Stimulated activated effector memory CD8-positive, alpha-beta T cell treated with anti-CD3 and anti-CD28 coated beads, Interleukin-12 subunit alpha, Interleukin-12 subunit beta, amount 100 ng/mL, for 72 hours (primary cell): ENCODE measurements around the gene ZSWIM6.

Experiments used
- ATAC-seq: fragments of 150-1000 bp; cut with Tn5 transposase; 2 replicates; pipeline ENCODE4 v1.10.0; 2021
- DNase-seq, 2 donors: peaks; one replicate each; pipeline ENCODE4 v3.0.0; 2021 to 2022; ENCODE audit warnings: low spot score in 2 of 2
- H3K27ac Mint-ChIP-seq: one replicate; pipeline ENCODE4 v1.8.0; 2022; ENCODE audit warnings: mild to moderate bottlenecking, mixed read lengths
- H3K36me3 Mint-ChIP-seq: one replicate; pipeline ENCODE4 v1.8.0; 2022; ENCODE audit warnings: mild to moderate bottlenecking, mixed read lengths
- H3K4me1 Mint-ChIP-seq: one replicate; pipeline ENCODE4 v1.8.0; 2022; ENCODE audit warnings: mixed read lengths
- H3K4me3 Mint-ChIP-seq: one replicate; pipeline ENCODE4 v1.8.0; 2022; ENCODE audit warnings: mild to moderate bottlenecking, mixed read lengths
- H3K9me3 Mint-ChIP-seq: one replicate; pipeline ENCODE4 v1.8.0; 2022; ENCODE audit warnings: mixed read lengths

The ZSWIM6 gene

DNA sequence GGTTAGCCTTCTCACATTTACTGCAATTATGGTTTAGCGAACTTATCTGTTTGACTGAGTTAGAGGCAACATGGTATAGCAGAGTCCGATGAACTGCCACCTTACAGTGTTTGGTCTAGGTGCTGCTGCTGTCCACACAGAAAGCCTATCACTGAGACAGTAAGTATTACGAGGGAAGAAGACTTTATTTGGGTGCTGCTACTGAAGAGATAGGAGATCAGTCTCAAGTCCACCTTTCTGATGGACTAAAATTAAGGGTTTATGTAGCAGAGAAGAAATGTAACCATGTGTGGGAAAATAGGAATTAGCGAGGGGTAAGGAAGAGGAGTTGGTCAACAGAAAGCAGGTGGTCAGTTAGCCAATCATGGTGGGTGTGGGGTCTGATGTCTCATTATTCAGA is 109.7 kb downstream of the ZSWIM6 start:
- Mint-ChIP-seq H3K27ac (no peak overlapping the region), H3K4me1 (peaks cover 6% of the 10 kb centered on the region), H3K4me3 (no peak overlapping the region), H3K36me3 (peaks cover 5% of the 10 kb centered on the region), H3K9me3 (peaks cover 27% of the 10 kb centered on the region)
- DNase-seq (no peak), ATAC-seq (no peak)

DNA sequence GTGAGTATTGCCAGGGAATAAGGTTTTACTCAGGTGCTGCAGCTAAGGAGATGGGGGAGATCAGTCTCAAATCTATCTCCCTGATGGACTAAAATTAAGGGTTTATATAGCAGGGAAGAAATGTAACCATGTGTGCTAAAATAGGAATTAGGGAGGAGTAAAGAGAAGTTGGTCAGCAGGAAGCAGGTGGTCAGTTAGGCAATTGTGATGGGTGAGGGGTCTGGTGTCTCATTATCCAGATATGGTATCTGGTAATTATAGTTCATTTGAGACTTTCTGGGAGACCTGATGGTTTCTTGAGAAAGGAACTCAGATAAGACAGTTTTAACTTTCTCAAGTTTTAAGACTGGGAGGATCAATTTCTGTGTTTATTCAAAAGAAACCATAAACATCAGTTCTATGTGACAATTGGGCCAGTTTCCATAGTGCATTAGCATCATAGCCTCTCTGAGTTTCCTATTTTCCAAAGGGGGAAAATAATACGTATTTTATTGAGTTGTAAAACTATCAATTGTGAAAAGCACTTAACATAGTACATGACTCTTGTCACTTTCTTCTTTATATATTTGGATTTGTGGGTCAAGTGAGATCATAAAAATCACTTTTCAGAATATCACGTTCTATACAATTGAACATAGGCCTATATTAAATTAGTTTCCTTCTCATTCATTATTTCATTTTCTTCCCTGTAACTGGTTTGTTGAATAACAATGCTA is 115.9 kb downstream of the ZSWIM6 start:
- Mint-ChIP-seq H3K36me3 (peaks cover 1% of the 10 kb centered on the region), H3K27ac (no peak overlapping the region), H3K4me1 (peaks cover 7% of the 10 kb centered on the region), H3K9me3 (peaks cover 11% of the 10 kb centered on the region), H3K4me3 (no peak overlapping the region)
- DNase-seq (no peak), ATAC-seq (no peak)

DNA sequence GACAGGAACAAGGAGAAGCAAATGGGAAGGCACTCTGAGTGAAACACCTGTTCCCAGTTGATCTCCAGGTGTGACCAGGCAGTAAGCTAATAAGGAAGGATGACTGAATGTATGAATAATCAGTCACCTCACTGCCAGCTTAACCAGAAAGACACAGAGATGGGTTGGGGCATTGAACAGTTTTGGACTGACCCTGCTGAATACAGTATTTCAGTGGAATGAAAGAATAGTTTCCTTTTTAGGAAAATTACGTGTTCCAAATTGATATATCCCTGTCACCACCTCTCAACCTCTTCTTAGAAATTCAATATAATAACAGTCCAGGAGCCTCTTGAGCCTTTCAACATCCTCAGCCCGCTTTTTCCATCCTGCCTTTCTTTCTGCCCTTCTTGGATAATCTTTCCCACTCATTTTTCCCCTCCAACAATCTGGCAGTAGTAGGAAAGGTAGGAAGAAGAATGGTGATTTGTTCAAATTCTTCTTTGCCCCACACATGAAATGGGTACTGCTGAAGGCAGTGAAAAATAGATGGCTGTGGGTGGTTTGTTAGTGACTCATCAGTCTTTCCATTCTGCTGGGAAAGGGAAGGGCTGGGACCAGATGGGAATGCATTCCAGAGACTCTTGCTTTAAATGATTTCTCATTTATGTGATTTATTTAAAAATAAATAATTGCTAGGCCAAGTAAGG is 117.9 kb downstream of the ZSWIM6 start:
- DNase-seq, result no peak
- no peak overlapping the region for H3K27ac Mint-ChIP-seq
- H3K4me1 Mint-ChIP-seq, result peaks cover 7% of the 10 kb centered on the region
- no peak overlapping the region for H3K4me3 Mint-ChIP-seq
- no peak for ATAC-seq
- H3K36me3 Mint-ChIP-seq, result peaks cover 5% of the 10 kb centered on the region
- H3K9me3 Mint-ChIP-seq, result peaks cover 8% of the 10 kb centered on the region

DNA sequence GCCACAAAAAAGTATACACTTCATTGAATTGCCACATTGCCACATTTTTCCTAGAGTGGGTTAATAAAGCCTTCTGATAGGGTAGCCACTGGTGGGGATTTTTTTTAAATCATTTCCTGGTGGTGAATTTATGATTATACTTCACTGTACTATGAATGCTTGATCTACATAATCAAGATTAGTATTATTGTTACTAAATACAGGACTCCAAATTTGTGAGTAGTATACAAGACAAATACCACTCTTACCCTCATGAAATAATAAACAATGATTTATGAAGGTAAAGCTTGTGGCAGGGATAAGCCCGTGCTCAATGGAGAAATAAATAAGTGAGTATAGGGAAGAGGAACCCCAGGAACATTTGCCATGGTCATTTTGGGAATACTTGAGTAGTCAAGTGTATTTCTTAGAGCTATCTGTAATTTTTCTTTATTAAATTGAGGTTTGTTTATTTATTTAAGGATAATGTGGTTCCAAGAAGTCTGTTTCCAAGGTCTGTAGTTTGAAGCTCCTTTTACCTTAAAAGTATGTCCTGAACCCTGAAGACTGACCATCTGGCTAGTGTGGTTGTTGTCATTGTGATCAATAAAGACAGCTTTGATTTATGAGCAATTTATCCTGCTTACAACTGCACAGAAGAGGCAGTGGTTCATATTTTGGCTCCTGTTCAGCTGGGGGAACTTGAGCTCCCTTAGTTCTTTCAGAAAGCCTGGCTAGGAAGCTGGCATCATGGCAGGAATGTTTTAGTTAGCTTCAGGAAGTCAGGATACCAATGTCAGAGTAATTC is 118.6 kb downstream of the ZSWIM6 start:
- peaks cover 7% of the 10 kb centered on the region for H3K4me1 Mint-ChIP-seq
- DNase-seq (no peak), ATAC-seq (no peak)
- no peak overlapping the region for H3K4me3 Mint-ChIP-seq
- peaks cover 5% of the 10 kb centered on the region for H3K36me3 Mint-ChIP-seq
- no peak overlapping the region for H3K27ac Mint-ChIP-seq
- H3K9me3 Mint-ChIP-seq, result peaks cover 8% of the 10 kb centered on the region

DNA sequence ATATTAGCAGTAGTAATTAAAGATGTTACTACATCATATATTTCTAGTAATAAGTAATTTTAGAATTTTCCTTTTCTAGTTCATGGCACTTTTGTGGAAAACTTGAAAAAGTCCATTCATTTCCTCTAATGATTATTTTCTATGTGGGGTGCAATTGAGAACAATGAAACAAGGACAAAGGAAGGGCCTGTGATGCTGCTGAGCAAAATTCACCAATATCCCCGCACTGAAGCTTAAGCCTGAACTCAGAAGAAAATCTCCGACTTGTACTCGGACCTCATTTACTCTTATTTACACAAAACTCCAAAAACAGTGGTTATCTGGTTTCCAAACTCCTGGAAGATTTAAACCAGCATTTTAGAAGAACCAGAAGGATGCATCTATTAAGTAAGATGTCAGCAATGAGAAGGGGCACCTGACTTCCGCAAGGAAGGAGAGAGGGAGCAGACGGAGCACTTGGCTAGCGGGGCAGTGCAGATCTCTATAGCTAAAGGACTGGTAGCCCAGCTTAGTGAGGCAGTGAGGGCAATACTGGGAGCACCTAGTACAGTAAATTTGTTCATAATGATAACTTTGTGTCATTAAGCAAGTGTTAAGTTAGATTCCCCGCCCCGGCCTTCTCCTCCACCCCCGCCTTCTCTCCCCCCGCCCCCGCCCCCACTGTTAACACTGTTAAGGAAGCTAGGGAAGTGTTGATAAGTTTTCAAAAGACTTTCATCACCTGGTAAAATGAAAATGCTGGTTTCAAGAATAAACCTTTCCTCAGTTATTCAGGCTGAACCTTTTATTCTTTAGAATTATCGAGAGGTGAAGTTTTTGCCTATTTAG is 123.3 kb downstream of the ZSWIM6 start:
- DNase-seq (no peak), ATAC-seq (no peak)
- H3K36me3 Mint-ChIP-seq, result peaks cover 5% of the 10 kb centered on the region
- H3K27ac Mint-ChIP-seq, result no peak overlapping the region
- H3K4me1 Mint-ChIP-seq, result peaks cover 5% of the 10 kb centered on the region
- H3K9me3 Mint-ChIP-seq, result no peaks in the 10 kb centered on the region
- no peak overlapping the region for H3K4me3 Mint-ChIP-seq

DNA sequence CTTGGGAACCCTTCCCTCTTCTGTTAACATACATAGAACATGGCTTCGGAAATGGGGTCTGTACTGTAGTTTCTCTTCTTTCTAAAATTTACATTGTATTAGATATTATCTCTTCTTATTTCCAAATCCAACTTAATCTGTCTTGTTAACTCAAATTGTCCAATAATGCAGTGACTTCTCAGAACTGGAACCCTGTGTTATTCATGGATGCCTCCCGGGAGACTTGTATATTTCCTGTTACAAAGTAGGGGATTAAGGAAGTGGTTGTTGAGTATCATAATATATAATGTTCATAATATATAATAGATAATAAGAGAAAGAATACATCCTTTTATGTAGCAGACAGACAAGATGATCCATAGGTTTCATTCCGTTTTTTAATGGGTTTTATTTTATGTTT is 128.4 kb downstream of the ZSWIM6 start:
- Mint-ChIP-seq H3K9me3 (no peaks in the 10 kb centered on the region), H3K36me3 (no peaks in the 10 kb centered on the region), H3K4me1 (peaks cover 23% of the 10 kb centered on the region), H3K4me3 (no peak overlapping the region), H3K27ac (no peak overlapping the region)
- ATAC-seq (no peak), DNase-seq (no peak)

DNA sequence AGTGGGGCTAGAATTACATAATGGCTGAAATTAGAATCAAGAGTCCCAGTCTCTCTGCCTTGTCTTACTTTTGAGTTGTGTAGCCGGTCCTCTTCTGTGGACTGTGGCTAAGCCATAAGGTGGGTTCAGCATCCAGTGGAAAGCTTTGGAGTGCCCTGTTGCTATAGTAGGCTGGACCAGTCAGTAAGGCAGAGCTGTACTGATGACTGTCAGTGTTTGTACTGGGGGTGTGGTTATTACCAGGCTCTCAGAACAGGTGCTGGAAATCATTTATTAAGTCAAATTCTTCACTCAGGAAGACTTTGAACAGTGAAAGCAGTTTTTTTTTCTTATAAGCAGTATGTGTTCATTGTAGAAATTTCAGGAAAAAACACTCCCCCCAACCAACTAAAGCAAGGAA is 129.4 kb downstream of the ZSWIM6 start:
- H3K4me3 Mint-ChIP-seq, result no peak overlapping the region
- H3K27ac Mint-ChIP-seq, result no peak overlapping the region
- H3K9me3 Mint-ChIP-seq, result no peaks in the 10 kb centered on the region
- no peaks in the 10 kb centered on the region for H3K36me3 Mint-ChIP-seq
- ATAC-seq, result no peak
- DNase-seq, result no peak
- peaks cover 21% of the 10 kb centered on the region for H3K4me1 Mint-ChIP-seq

DNA sequence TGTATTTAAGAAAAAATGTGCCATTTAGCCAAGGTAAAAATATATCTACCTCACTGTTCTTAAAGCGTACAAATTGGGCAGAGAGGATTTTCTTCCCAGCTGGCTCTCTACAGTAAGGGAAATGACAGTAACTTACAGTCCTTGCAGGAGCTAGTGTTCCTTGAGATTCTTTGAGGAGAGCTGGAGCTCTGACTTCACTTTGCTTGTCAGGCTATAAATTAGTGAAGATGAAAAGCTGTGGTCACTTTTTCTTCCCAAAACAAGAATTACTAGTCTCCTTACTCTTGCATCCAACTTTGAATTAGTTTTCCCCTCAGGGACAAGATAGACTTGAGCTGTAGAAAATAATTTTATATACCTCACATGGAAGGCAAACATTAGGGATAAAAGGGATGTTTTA is 129.9 kb downstream of the ZSWIM6 start:
- ATAC-seq (no peak), DNase-seq (no peak)
- no peak overlapping the region for H3K4me3 Mint-ChIP-seq
- no peak overlapping the region for H3K27ac Mint-ChIP-seq
- H3K4me1 Mint-ChIP-seq, result peaks cover 18% of the 10 kb centered on the region
- no peaks in the 10 kb centered on the region for H3K36me3 Mint-ChIP-seq
- H3K9me3 Mint-ChIP-seq, result no peaks in the 10 kb centered on the region

DNA sequence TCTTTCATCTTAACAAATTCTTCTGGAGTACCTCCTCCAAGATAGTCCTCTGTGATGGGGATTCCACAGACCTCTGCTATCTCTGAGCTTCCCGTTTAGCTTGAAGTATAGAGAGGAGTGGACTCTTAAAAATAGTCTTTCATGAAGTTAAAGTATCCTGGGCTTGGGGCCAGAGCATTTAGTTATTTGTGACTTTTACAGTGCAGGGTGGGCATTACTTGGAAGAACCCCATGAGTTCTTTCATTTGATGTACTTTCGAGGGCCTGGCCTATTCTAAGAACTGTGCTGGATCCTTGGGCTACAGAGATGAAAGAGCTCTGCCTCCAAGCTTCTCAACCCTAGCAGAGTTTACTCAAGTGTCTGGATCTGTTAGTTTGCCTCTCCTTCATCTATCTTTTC is 131.5 kb downstream of the ZSWIM6 start:
- DNase-seq, result no peak
- no peaks in the 10 kb centered on the region for H3K36me3 Mint-ChIP-seq
- ATAC-seq, result no peak
- no peak overlapping the region for H3K27ac Mint-ChIP-seq
- no peaks in the 10 kb centered on the region for H3K9me3 Mint-ChIP-seq
- H3K4me3 Mint-ChIP-seq, result no peak overlapping the region
- peaks cover 21% of the 10 kb centered on the region for H3K4me1 Mint-ChIP-seq

DNA sequence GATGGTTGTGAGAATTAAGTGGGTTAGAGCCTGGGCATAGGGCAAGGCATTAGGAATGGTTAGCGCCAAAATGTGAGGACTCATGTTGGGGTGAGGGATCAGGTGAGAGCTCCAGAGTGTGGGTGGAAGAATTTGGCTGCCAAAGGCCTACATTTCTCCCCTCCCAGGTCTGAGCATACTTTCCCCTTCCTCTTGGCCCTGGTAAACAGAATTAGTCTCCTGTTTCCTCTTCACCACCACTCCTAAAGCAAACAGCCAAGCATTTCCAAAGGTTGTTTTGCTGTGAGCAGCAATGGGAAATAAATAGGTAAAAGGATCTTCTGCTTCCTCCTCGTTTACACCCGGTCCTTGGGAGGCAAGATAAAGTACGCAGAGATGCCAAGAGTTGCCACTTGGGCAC is 132.5 kb downstream of the ZSWIM6 start:
- H3K9me3 Mint-ChIP-seq, result no peaks in the 10 kb centered on the region
- no peak for ATAC-seq
- H3K4me1 Mint-ChIP-seq, result peaks cover 25% of the 10 kb centered on the region
- H3K27ac Mint-ChIP-seq, result no peak overlapping the region
- no peak overlapping the region for H3K4me3 Mint-ChIP-seq
- no peak for DNase-seq
- no peaks in the 10 kb centered on the region for H3K36me3 Mint-ChIP-seq

DNA sequence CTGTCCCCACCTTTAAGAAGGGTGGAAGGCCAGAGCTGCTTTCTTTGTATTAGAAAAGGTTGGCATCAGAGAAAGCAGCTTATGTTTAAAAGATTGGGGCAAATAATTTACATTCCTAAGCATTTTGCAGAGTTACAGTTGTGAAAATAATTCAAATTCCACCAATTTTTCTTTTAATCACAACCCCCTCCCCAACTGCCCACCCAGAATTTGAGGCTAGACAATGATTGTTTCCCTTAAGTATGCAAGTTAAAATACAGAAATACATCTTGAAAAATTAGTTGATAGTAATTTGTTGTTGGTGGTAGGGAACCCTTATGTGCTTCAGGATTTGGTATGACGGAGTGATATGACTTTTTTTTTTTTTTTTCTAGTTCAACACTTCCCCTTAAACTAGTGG is 133.0 kb downstream of the ZSWIM6 start:
- no peak overlapping the region for H3K27ac Mint-ChIP-seq
- no peaks in the 10 kb centered on the region for H3K36me3 Mint-ChIP-seq
- ATAC-seq, result no peak
- no peak for DNase-seq
- no peaks in the 10 kb centered on the region for H3K9me3 Mint-ChIP-seq
- H3K4me1 Mint-ChIP-seq, result peaks cover 25% of the 10 kb centered on the region
- no peak overlapping the region for H3K4me3 Mint-ChIP-seq

DNA sequence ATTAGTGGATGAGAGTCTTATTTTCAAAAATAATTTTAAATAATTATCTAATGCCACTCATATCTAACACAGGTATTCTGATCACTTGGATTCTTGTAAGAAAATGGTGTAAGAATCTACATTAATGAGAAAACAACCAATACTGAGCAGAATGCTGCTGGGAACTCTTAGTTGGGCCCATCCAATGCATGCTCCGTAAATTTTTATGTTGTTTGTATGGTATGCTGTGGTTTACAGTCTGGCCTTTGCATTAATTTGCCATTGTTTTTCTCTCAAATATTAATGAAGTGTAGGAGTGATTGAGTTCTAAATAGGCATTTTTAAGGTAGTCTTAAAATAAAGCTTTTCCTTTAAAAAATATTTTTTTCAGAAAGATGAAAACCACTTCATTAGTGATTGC is 133.4 kb downstream of the ZSWIM6 start:
- Mint-ChIP-seq H3K27ac (no peak overlapping the region), H3K4me1 (peaks cover 25% of the 10 kb centered on the region), H3K4me3 (no peak overlapping the region), H3K36me3 (no peaks in the 10 kb centered on the region), H3K9me3 (no peaks in the 10 kb centered on the region)
- ATAC-seq (no peak), DNase-seq (no peak)

DNA sequence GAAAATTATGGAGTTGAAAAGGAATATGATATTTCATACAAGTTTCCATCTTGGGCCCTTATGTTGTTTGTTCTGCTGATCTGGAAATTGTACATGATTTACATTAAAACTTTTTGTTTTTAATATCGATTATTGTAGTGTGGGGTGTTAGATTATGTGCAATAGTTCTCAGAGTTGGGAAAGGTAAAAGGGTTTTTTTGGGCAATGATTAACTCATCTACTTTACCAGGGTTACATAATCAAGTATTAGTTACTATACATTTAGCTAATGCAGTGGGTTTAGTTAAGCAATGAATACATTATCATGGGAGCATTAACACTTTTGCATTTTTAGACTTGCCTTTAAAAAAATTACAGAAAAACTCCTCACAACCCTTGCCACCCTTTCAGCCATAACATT is 134.0 kb downstream of the ZSWIM6 start:
- Mint-ChIP-seq H3K27ac (no peak overlapping the region), H3K4me3 (no peak overlapping the region), H3K9me3 (no peaks in the 10 kb centered on the region), H3K4me1 (peaks cover 29% of the 10 kb centered on the region), H3K36me3 (no peaks in the 10 kb centered on the region)
- no peak for DNase-seq
- ATAC-seq, result no peak

DNA sequence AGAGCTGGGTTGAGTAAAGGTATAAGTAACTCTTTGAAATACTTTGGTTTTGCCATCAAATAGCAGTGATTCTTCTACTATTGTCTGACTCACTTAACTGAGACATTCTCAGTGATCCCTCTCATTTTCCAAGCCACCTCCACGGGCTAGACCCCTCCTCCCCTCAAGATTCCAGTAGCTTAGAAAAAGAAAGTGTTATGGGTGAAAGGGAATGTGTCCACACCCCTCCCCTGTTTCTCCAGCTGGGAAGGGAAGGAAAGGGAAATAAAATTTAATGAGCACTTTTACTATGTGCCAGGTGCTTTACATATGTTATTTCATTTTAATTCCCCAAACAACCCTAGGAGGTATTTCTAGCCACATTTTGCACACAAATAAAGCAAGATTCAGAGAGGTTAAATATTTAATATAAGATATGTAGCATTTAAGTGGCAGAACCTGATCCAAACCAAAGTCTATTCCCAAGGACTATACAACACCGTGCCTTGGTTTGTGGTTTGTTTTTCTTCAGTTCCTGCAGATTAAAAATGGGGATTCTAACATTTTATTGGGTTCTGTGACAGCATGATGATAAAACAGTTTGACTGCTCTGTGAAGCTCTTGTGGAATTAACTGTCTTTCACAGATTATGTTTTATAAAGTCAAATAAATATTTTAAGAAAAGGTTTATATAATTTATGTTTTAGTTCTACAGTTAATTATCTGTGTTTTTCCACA is 135.9 kb downstream of the ZSWIM6 start:
- ATAC-seq (no peak), DNase-seq (no peak)
- H3K27ac Mint-ChIP-seq, result no peak overlapping the region
- peaks cover 40% of the 10 kb centered on the region for H3K4me1 Mint-ChIP-seq
- H3K9me3 Mint-ChIP-seq, result no peaks in the 10 kb centered on the region
- H3K36me3 Mint-ChIP-seq, result peaks cover 7% of the 10 kb centered on the region
- no peak overlapping the region for H3K4me3 Mint-ChIP-seq

DNA sequence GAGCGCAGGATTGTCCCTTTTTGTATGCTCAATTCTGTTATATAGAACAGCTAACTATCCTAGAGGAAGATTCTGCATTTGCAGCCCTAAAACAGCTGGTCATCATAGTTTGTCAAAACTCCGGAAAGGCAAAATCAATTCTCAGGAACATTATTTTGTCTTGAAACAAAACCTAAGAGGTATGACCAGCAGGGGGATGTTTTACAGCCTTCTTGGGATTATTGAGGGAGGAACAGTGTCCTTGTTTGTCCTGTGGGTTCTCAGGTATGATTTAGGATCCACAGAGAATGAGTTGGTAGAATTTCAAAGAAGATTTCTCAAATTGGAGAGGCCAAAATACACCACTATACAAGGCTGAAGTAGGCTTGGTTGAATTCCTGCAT is 136.4 kb downstream of the ZSWIM6 start:
- DNase-seq, result no peak
- H3K36me3 Mint-ChIP-seq, result peaks cover 10% of the 10 kb centered on the region
- ATAC-seq, result no peak
- H3K4me3 Mint-ChIP-seq, result no peak overlapping the region
- no peak overlapping the region for H3K27ac Mint-ChIP-seq
- H3K4me1 Mint-ChIP-seq, result peaks cover 40% of the 10 kb centered on the region
- H3K9me3 Mint-ChIP-seq, result no peaks in the 10 kb centered on the region
